HL-60 (cell line): ENCODE measurements around the gene LY6G5C.

Experiments used
- DNase-seq, 2 experiments: peaks; one replicate each; pipeline ENCODE4 v3.0.0-alpha.2; 2010 to 2020; ENCODE audit warnings: low read depth in 1 of 2, low spot score in 1 of 2
- H3K27ac ChIP-seq: fragments of 250-450 bp; sonication (Bioruptor Pico); replicated peaks from 2 replicates; pipeline ENCODE4 v1.5.1; 2020; ENCODE audit warnings: mild to moderate bottlenecking, moderate library complexity
- H3K27me3 ChIP-seq: fragments of 250-450 bp; sonication (Bioruptor Pico); 2 replicates; pipeline ENCODE4 v1.5.1; 2021; ENCODE audit warnings: mild to moderate bottlenecking, moderate library complexity; ENCODE audit not compliant: insufficient read depth, poor library complexity, severe bottlenecking
- H3K4me3 ChIP-seq: replicated peaks from 2 replicates; pipeline ENCODE4 v1.5.1; 2011; ENCODE audit warnings: mild to moderate bottlenecking, control low read depth, low read length; ENCODE audit not compliant: insufficient read depth
- CTCF ChIP-seq: IDR thresholded peaks from one replicate; pipeline ENCODE4 v1.5.1; 2011; ENCODE audit warnings: low read length, control low read depth, inconsistent platforms; ENCODE audit not compliant: insufficient read depth
- GABPA ChIP-seq: IDR thresholded peaks from 2 replicates; pipeline ENCODE4 v1.6.1; 2012; ENCODE audit warnings: low read depth
- POLR2AphosphoS5 ChIP-seq: IDR thresholded peaks from 2 replicates; pipeline ENCODE4 v1.6.1; 2012; ENCODE audit warnings: low read depth
- REST ChIP-seq: IDR thresholded peaks from 2 replicates; pipeline ENCODE4 v1.6.1; 2012; ENCODE audit warnings: low read depth; ENCODE audit not compliant: insufficient replicate concordance
- SPI1 ChIP-seq: IDR thresholded peaks from 2 replicates; pipeline ENCODE4 v1.6.1; 2012; ENCODE audit warnings: low read depth, mild to moderate bottlenecking, borderline replicate concordance

LY6G5C gene

GRCh38 chr6:31722173-31722572 lies 41.3 kb upstream of the LY6G5C start:
- no peak overlapping the region for H3K4me3 ChIP-seq
- H3K27ac ChIP-seq, result no peak overlapping the region
- DNase-seq, result no peak
- H3K27me3 ChIP-seq, result no peaks in the 10 kb centered on the region
- TF ChIP-seq CTCF, result no peak
- no peak for TF ChIP-seq POLR2AphosphoS5
- TF ChIP-seq SPI1, result no peak
- TF ChIP-seq REST, result no peak

GRCh38 chr6:31721351-31722020 lies 40.6 kb upstream of the LY6G5C start, which contains the start of gene LY6G6C:
TSS of gene LY6G6C (minus strand) at chr6:31721746. CDS start at chr6:31721679, 67 bp downstream.
- no peak for DNase-seq
- Histone ChIP-seq H3K4me3 (no peak within 1 kb of the TSS), H3K27me3 (no peaks in the 10 kb centered on the region), H3K27ac (no peak within 1 kb of the TSS)
- TF ChIP-seq REST (no peak), SPI1 (no peak), GABPA (no peak), POLR2AphosphoS5 (no peak), CTCF (no peak)

GRCh38 chr6:31720196-31720770 lies 39.4 kb upstream of the LY6G5C start:
- no peak for DNase-seq
- Histone ChIP-seq H3K27me3 (no peaks in the 10 kb centered on the region), H3K4me3 (no peak overlapping the region), H3K27ac (no peak overlapping the region)
- TF ChIP-seq REST, result no peak
- TF ChIP-seq GABPA, result no peak
- no peak for TF ChIP-seq SPI1
